ENCODE data around the gene CTDSPL2. TPM values are rescaled to one million over a fixed set of nuclear protein-coding genes. Genes with fewer than 3 reads are reported as not detected.
"Not testable (repeated sequence)": the region's sequence is repeated elsewhere in the genome, so short reads cannot be mapped to it uniquely, and the experiment has no call there.

The CTDSPL2 gene
- total and polyA plus RNA-seq, 2 of the 8 experiments (the other 6 are each of a cell fraction or from before 2014, with no cell fraction given) = 25.2 to 64.7 TPM

DNA sequence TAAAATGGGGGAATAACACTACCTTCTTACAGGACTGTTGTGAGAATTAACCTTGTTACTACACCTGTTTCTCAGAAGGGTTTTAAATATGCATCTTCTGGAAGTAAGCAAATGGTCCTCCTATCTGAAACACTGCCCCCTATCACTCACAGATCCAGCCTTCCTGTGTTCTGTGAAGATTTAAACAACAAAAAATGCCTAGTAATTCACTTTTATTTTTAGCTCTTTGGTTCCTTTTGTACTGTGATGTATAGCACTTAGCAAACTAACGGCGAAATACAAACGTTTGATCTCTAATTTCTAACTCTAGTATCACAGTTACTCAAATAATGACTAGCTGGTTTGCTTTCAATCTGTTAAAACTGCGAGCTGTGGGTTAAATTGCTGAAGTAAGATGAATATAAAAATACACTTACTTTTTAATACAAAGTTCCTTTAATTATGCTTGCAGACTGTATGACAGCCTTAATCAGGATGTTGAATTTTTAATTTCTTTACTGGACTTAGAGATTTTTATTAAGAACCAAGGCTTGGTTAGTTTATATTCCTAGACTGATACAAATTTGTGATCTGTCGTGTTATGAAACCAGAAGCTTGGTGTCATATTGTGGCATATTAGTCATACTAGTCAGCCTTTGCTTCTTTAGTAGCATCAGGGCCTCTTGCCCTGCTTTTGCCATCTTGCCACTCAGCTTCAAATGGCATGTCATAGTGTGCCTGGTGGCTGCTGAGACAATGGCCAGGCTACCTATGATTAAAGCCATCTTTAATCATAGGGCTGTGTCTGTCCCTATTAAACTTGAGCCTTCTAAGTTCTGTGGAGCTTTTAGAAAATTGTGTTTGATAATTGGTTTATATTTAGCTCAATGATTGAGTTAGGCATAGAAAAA lies 118.7 kb downstream of the CTDSPL2 start (continued):
- no peak for TF ChIP-seq EZH2 (IDR thresholded peaks at IDR 0.05; ENCODE audit: low read depth, low read length, severe bottlenecking)
- TF ChIP-seq CREB1 (IDR thresholded peaks at IDR 0.05) = no peak
- no peak for TF ChIP-seq KDM5A (IDR thresholded peaks at IDR 0.05; ENCODE audit: low read length)
- TF ChIP-seq HDAC6 (IDR thresholded peaks at IDR 0.05; ENCODE audit: low read depth, low read length) = no peak

DNA sequence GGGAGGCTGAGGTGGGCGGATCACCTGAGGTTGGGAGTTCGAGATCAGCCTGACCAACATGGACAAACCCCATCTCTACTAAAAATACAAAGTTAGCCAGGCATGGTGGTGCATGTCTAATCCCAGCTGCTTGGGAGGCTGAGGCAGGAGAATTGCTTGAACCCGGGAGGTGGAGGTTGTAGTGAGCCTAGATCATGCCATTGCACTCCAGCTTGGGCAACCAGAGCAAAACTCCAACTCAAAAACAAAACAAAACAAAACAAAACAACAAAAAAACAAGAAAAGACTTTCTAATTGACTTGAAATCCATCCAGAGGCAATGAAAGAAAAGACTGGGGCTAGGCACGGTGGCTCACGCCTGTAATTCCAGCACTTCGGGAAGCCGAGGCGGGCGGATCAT lies 121.7 kb downstream of the CTDSPL2 start:
- Histone ChIP-seq H3K36me3 (ENCODE audit: control insufficient read depth in 2 of 4, insufficient read depth in 4 of 4, low read length in 3 of 4) (peaks cover 0 to 27% (median 11%) of the 10 kb centered on the region in 4 experiments), H3K79me2 (ENCODE audit: control insufficient read depth in 1 of 2, insufficient read depth in 2 of 2, low read length in 2 of 2) (peaks cover 0 to 43% of the 10 kb centered on the region in 2 experiments; a peak in 3 of 4 replicates)
- not testable (repeated sequence) for H4K91ac ChIP-seq (replicated peaks; ENCODE audit: insufficient read length, low read length); H3K4me2 ChIP-seq (ENCODE audit: insufficient read depth in 1 of 2, low read depth in 2 of 2, low read length in 2 of 2); H3K23me2 ChIP-seq (ENCODE audit: low read depth, low read length); H4K20me1 ChIP-seq (replicated peaks in 1 of 2; ENCODE audit: control insufficient read depth in 1 of 2, insufficient read depth in 2 of 2, low read length in 2 of 2); H3K9ac ChIP-seq (replicated peaks in 1 of 4; ENCODE audit: extremely low read depth in 1 of 4, low read depth in 3 of 4, low read length in 3 of 4); H3K9me3 ChIP-seq (ENCODE audit: insufficient read depth in 2 of 2, low read depth in 1 of 2, low read length in 1 of 2); H3K23ac ChIP-seq (ENCODE audit: insufficient read length); H3K56ac ChIP-seq (replicated peaks; ENCODE audit: insufficient read length, low read depth, low read length); DNase-seq (ENCODE audit: low read depth in 1 of 2, low spot score in 2 of 2); H2BK15ac ChIP-seq (ENCODE audit: low read length); H2BK20ac ChIP-seq (ENCODE audit: low read length); H3K18ac ChIP-seq (ENCODE audit: extremely low read depth, low read length); H4K5ac ChIP-seq (ENCODE audit: insufficient read length, low read depth, low read length); H3K27me3 ChIP-seq (replicated peaks in 1 of 4; ENCODE audit: control insufficient read depth in 3 of 4, extremely low read depth in 1 of 4, insufficient read depth in 3 of 4, low read length in 3 of 4); H2AFZ ChIP-seq (ENCODE audit: low read length); H4K8ac ChIP-seq (ENCODE audit: extremely low read depth, insufficient read depth, low read length); H3K79me1 ChIP-seq (ENCODE audit: low read depth, low read length); H3K4me3 ChIP-seq (ENCODE audit: extremely low read depth in 1 of 4, insufficient read depth in 2 of 4, low read depth in 3 of 4, low read length in 4 of 4); FAIRE-seq; H3K14ac ChIP-seq (ENCODE audit: insufficient read length); H2AK5ac ChIP-seq (ENCODE audit: low read depth, low read length); H3K4ac ChIP-seq (replicated peaks; ENCODE audit: insufficient read length, low read depth, low read length); H3K4me1 ChIP-seq (replicated peaks in 1 of 4; ENCODE audit: control insufficient read depth in 3 of 4, insufficient read depth in 4 of 4, low read length in 3 of 4); H2BK12ac ChIP-seq (ENCODE audit: low read depth, low read length); H3K27ac ChIP-seq (ENCODE audit: low read depth, low read length); H2BK120ac ChIP-seq (replicated peaks; ENCODE audit: low read depth, low read length); H2BK5ac ChIP-seq (ENCODE audit: low read depth, low read length)
- 94% methylated on average over 9 of the region's 9 CpGs; no CpG with 5 or more reads in 1 of the 2 experiments for WGBS, 2 experiments (ENCODE audit: extremely low coverage in 1 of 2, insufficient coverage in 1 of 2, insufficient read length in 1 of 2, insufficient replicate concordance in 2 of 2, low coverage in 1 of 2, low lambda C conversion rate in 2 of 2, missing lambda C conversion rate in 1 of 2)
- POLR2A ChIA-PET (ENCODE audit: partially characterized antibody) = interaction anchor here (1.7 kb wide), 1 partner anchor 12 kb away, joined by 5 read pairs; no protein-coding TSS in a partner anchor
- CTCF ChIA-PET (ENCODE audit: partially characterized antibody) = interaction anchor here (1.2 to 1.7 kb wide), 2 partner anchors 10 to 12 kb away, joined by 3 to 6 read pairs; partner anchors contain the start of gene EIF3J
